Fibroblast of lung (primary cell): ENCODE measurements around the gene YPEL3.

Source experiments
- CTCF ChIP-seq, 2 donors: IDR thresholded peaks in 1 of 2; conservative IDR thresholded peaks in 1 of 2; 1 replicate in 1 of 2; 2 replicates in 1 of 2; pipeline ENCODE4 v1.5.1; 2011 to 2012; ENCODE audit warnings: low read length in 2 of 2, control low read depth in 1 of 2, inconsistent platforms in 1 of 2, low read depth in 1 of 2, mild to moderate bottlenecking in 1 of 2
- EZH2 ChIP-seq: IDR thresholded peaks from 2 replicates; pipeline ENCODE4 v1.5.1; 2012; ENCODE audit warnings: low read length, control low read depth, mild to moderate bottlenecking; ENCODE audit errors: missing control alignments

DNA sequence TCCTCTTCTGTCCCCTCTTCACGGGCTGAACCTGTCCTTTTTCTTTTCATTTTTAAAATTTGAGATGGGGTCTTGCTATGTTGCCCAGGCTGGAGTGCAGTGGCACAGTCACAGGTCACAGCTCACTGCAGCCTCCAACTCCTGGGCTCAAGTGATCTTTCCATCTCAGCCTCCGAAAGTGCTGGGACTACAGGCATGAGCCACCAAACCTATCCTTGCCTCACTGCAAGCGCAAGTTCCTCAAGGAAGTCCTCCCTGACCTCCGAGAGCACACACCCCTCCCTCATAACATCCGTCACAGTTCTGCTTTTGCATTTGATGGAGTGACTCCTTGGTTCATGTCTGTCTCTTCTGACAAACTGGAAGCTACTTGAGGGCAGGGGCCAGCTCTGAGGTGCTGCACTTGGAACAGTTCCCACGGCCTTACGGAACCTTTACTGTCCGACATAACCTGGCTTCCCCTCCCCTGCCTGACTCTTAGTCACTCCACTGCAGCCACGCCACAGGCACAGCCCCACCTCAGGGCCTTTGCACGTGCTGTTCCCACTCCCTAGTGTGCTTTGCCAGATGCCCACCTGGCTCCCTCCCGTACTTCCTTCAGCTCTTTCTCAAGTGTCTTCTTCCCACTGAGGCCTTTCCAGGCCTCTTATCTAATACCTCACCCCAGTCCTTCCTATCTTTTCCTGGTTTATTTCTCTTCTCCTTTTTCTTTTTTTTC, 8.7 kb downstream of the YPEL3 start:
- TF ChIP-seq CTCF (conservative IDR thresholded peaks at IDR 0.05 in 1 of 2, IDR thresholded peaks at IDR 0.05 in 1 of 2; ENCODE audit: low read depth in 1 of 2, low read length in 2 of 2) = no peak
- no peak for TF ChIP-seq EZH2
